Bronchial epithelial cell (primary cell): ENCODE measurements around the gene CACNB3. TPM values are rescaled to one million over a fixed set of nuclear protein-coding genes. Genes with fewer than 3 reads are reported as not detected.
"Not testable (repeated sequence)": the region's sequence is repeated elsewhere in the genome, so short reads cannot be mapped to it uniquely, and the experiment has no call there.

ENCODE experiments used
- DNase-seq: peaks from one replicate; pipeline ENCODE4 v3.0.0-alpha.2; 2010; ENCODE audit warnings: low read depth
- FAIRE-seq: peaks from 2 replicates; lab custom pipeline; 2011; peaks lifted over from hg19 to GRCh38; lab: Jason Lieb, UNC
- H3K27me3 ChIP-seq: 2 replicates; pipeline ENCODE4 v1.5.1; 2011; ENCODE audit warnings: low read length; ENCODE audit not compliant: control insufficient read depth, insufficient read depth
- H3K36me3 ChIP-seq: 2 replicates; pipeline ENCODE4 v1.5.1; 2011; ENCODE audit warnings: low read length; ENCODE audit not compliant: control insufficient read depth, insufficient read depth
- H3K4me3 ChIP-seq: 2 replicates; pipeline ENCODE4 v1.5.1; 2011; ENCODE audit warnings: mild to moderate bottlenecking, low read depth, low read length, control low read depth
- CTCF ChIP-seq: IDR thresholded peaks from 2 replicates; pipeline ENCODE4 v1.5.1; 2011; ENCODE audit warnings: mild to moderate bottlenecking, moderate library complexity, low read length, control low read depth, inconsistent platforms; ENCODE audit not compliant: insufficient read depth, severe bottlenecking
- total RNA-seq: library from RNA; depleted of rRNA; stranded (reverse); fragments of >200 nt; gene quantifications from 2 replicates; pipeline ENCODE4 v1.2.1, GENCODE V29; 2014

The CACNB3 gene
- total RNA-seq, 1 donor from 2014 or later = 7.4 TPM

- FAIRE-seq (no peak), DNase-seq (peak; percentile 94)
- Histone ChIP-seq H3K36me3 (no peaks in the 10 kb centered on the region), H3K4me3 (peak within 1 kb of the TSS; percentile 90), H3K27me3 (no peaks in the 10 kb centered on the region)
- TF ChIP-seq CTCF = no peak
Measured at GRCh38 chr12:48851883-48852733, 33.8 kb downstream of the CACNB3 start, which contains the start of gene DDX23. Gene DDX23, minus strand, starts transcription at chr12:48852163. Its CDS starts 6,381 bp downstream, at chr12:48845782.

GRCh38 chr12:48852734-48853688 is 34.7 kb downstream of the CACNB3 start:
- peak; percentile 74 for TF ChIP-seq CTCF
- no peak for FAIRE-seq
- no peaks in the 10 kb centered on the region for H3K27me3 ChIP-seq
- DNase-seq = peak; percentile 82
- peak overlapping the region; percentile 90 for H3K4me3 ChIP-seq
- peaks cover 3% of the 10 kb centered on the region for H3K36me3 ChIP-seq

GRCh38 chr12:48854488-48854887 is 36.2 kb downstream of the CACNB3 start:
- Histone ChIP-seq H3K27me3 (no peaks in the 10 kb centered on the region), H3K36me3 (peaks cover 4% of the 10 kb centered on the region), H3K4me3 (no peak overlapping the region)
- no peak for FAIRE-seq
- TF ChIP-seq CTCF = no peak
- DNase-seq = no peak

- not testable (repeated sequence) for H3K27me3 ChIP-seq, H3K36me3 ChIP-seq, DNase-seq, H3K4me3 ChIP-seq, FAIRE-seq
Measured at GRCh38 chr12:48854932-48855331, 36.6 kb downstream of the CACNB3 start.

- H3K4me3 ChIP-seq = no peak overlapping the region
- TF ChIP-seq CTCF = no peak
- H3K36me3 ChIP-seq = peaks cover 4% of the 10 kb centered on the region
- no peak for FAIRE-seq
- no peak for DNase-seq
- H3K27me3 ChIP-seq = no peaks in the 10 kb centered on the region
Measured at GRCh38 chr12:48856379-48856778, 38.1 kb downstream of the CACNB3 start.
